H9 (cell line): ENCODE measurements around the gene UCKL1. TPM values are rescaled to one million over a fixed set of nuclear protein-coding genes. Genes with fewer than 3 reads are reported as not detected.

Source experiments
- DNase-seq: peaks from one replicate; pipeline ENCODE4 v3.0.0-alpha.2; 2017
- H2AFZ ChIP-seq: one replicate; pipeline ENCODE4 v1.6.1; 2013; ENCODE audit warnings: mild to moderate bottlenecking, low read length, control low read depth, moderate library complexity
- H2AK5ac ChIP-seq: 2 replicates; pipeline ENCODE4 v1.6.1; 2013; ENCODE audit warnings: low read length, control low read depth, mixed read lengths; ENCODE audit not compliant: insufficient read length
- H2BK120ac ChIP-seq: one replicate; pipeline ENCODE4 v1.6.1; 2013; ENCODE audit warnings: low read depth, mild to moderate bottlenecking, low read length, control low read depth, inconsistent platforms; ENCODE audit not compliant: poor library complexity, severe bottlenecking
- H2BK12ac ChIP-seq: 2 replicates; pipeline ENCODE4 v1.6.1; 2013; ENCODE audit warnings: low read length, control low read depth, mixed read lengths, low read depth; ENCODE audit not compliant: insufficient read length
- H2BK15ac ChIP-seq: 2 replicates; pipeline ENCODE4 v1.6.1; 2013; ENCODE audit warnings: low read depth, low read length, control low read depth
- H2BK20ac ChIP-seq: one replicate; pipeline ENCODE4 v1.6.1; 2013; ENCODE audit warnings: low read depth, mild to moderate bottlenecking, low read length, control low read depth, inconsistent platforms; ENCODE audit not compliant: poor library complexity, severe bottlenecking
- H2BK5ac ChIP-seq: 2 replicates; pipeline ENCODE4 v1.6.1; 2013; ENCODE audit warnings: low read length, control low read depth, mixed read lengths; ENCODE audit not compliant: insufficient read length
- H3K14ac ChIP-seq: 2 replicates; pipeline ENCODE4 v1.6.1; 2013; ENCODE audit warnings: low read length, control low read depth; ENCODE audit not compliant: insufficient read depth
- H3K18ac ChIP-seq: 2 replicates; pipeline ENCODE4 v1.6.1; 2013; ENCODE audit warnings: low read depth, mild to moderate bottlenecking, mixed read lengths, low read length, control low read depth; ENCODE audit not compliant: insufficient read length
- H3K23ac ChIP-seq: 2 replicates; pipeline ENCODE4 v1.6.1; 2013; ENCODE audit warnings: low read length, control low read depth, mixed read lengths, low read depth; ENCODE audit not compliant: insufficient read length
- H3K23me2 ChIP-seq: 2 replicates; pipeline ENCODE4 v1.6.1; 2013; ENCODE audit warnings: low read depth, mild to moderate bottlenecking, mixed read lengths, low read length, control low read depth; ENCODE audit not compliant: insufficient read length, poor library complexity, severe bottlenecking
- H3K27ac ChIP-seq: 2 replicates; pipeline ENCODE4 v1.5.1; 2013; ENCODE audit warnings: low read length, control low read depth, mixed read lengths, low read depth; ENCODE audit not compliant: insufficient read length
- H3K27me3 ChIP-seq: 2 replicates; pipeline ENCODE4 v1.6.1; 2013; ENCODE audit warnings: low read length, control low read depth, inconsistent platforms; ENCODE audit not compliant: insufficient read depth
- H3K4ac ChIP-seq: 2 replicates; pipeline ENCODE4 v1.6.1; 2013; ENCODE audit warnings: low read depth, mild to moderate bottlenecking, control low read depth, inconsistent platforms, low read length, moderate library complexity
- H3K4me1 ChIP-seq: 2 replicates; pipeline ENCODE4 v1.6.1; 2013; ENCODE audit warnings: low read length, control low read depth, inconsistent platforms; ENCODE audit not compliant: insufficient read depth
- H3K4me2 ChIP-seq: 2 replicates; pipeline ENCODE4 v1.6.1; 2013; ENCODE audit warnings: low read length, control low read depth, mixed read lengths; ENCODE audit not compliant: insufficient read length, insufficient read depth
- H3K56ac ChIP-seq: 2 replicates; pipeline ENCODE4 v1.6.1; 2013; ENCODE audit warnings: low read depth, mild to moderate bottlenecking, mixed read lengths, low read length, control low read depth; ENCODE audit not compliant: insufficient read length
- H3K79me1 ChIP-seq: 2 replicates; pipeline ENCODE4 v1.6.1; 2013; ENCODE audit warnings: low read depth, mild to moderate bottlenecking, moderate library complexity, low read length, control low read depth, inconsistent platforms; ENCODE audit not compliant: insufficient read depth, poor library complexity, severe bottlenecking
- H3K79me2 ChIP-seq: 2 replicates; pipeline ENCODE4 v1.6.1; 2013; ENCODE audit warnings: low read length, control low read depth, inconsistent platforms; ENCODE audit not compliant: insufficient read depth
- H3K9ac ChIP-seq: 2 replicates; pipeline ENCODE4 v1.6.1; 2013; ENCODE audit warnings: low read length, control low read depth, mixed read lengths; ENCODE audit not compliant: insufficient read length; ENCODE audit errors: extremely low read depth
- H3K9me3 ChIP-seq: one replicate; pipeline ENCODE4 v1.6.1; 2013; ENCODE audit warnings: low read depth, low read length, inconsistent platforms; ENCODE audit not compliant: control insufficient read depth
- H3T11ph ChIP-seq: one replicate; pipeline ENCODE4 v1.6.1; 2013; ENCODE audit warnings: mild to moderate bottlenecking, low read length, control low read depth, inconsistent platforms
- H4K20me1 ChIP-seq: one replicate; pipeline ENCODE4 v1.6.1; 2013; ENCODE audit not compliant: control insufficient read depth, insufficient read length, insufficient read depth
- H4K5ac ChIP-seq: 2 replicates; pipeline ENCODE4 v1.6.1; 2013; ENCODE audit warnings: low read depth, mild to moderate bottlenecking, mixed read lengths, low read length, control low read depth; ENCODE audit not compliant: insufficient read length
- H4K8ac ChIP-seq: replicated peaks from 2 replicates; pipeline ENCODE4 v1.6.1; 2013; ENCODE audit warnings: low read length, control low read depth, mixed read lengths, low read depth; ENCODE audit not compliant: insufficient read length
- H4K91ac ChIP-seq: 2 replicates; pipeline ENCODE4 v1.6.1; 2013; ENCODE audit warnings: low read depth, mild to moderate bottlenecking, moderate library complexity, mixed read lengths, low read length, control low read depth; ENCODE audit not compliant: insufficient read length
- H3K27ac Mint-ChIP-seq, 3 experiments: 2 replicates in 2 of 3; 3 replicates in 1 of 3; pipeline ENCODE4 v1.8.0; 2020 to 2021; ENCODE audit warnings: mixed read lengths in 3 of 3, mild to moderate bottlenecking in 1 of 3, moderate library complexity in 1 of 3
- H3K27me3 Mint-ChIP-seq: 2 replicates; pipeline ENCODE4 v1.8.0; 2021; ENCODE audit warnings: low read depth, mild to moderate bottlenecking, moderate library complexity, mixed read lengths
- H3K36me3 Mint-ChIP-seq, 3 experiments: 2 replicates in 2 of 3; 3 replicates in 1 of 3; pipeline ENCODE4 v1.8.0; 2020 to 2021; ENCODE audit warnings: low read depth in 3 of 3, mixed read lengths in 3 of 3; ENCODE audit not compliant: insufficient read depth in 1 of 3
- H3K4me1 Mint-ChIP-seq, 2 experiments: 2 replicates each; pipeline ENCODE4 v1.8.0; 2020; ENCODE audit warnings: mixed read lengths in 2 of 2
- H3K4me3 Mint-ChIP-seq, 2 experiments: 2 replicates in 1 of 2; 3 replicates in 1 of 2; pipeline ENCODE4 v1.8.0; 2020 to 2021; ENCODE audit warnings: mild to moderate bottlenecking in 2 of 2, mixed read lengths in 2 of 2, moderate library complexity in 1 of 2
- H3K9me3 Mint-ChIP-seq, 2 experiments: 2 replicates in 1 of 2; 3 replicates in 1 of 2; pipeline ENCODE4 v1.8.0; 2020; ENCODE audit warnings: mild to moderate bottlenecking in 2 of 2, mixed read lengths in 2 of 2, moderate library complexity in 1 of 2
- CTCF ChIP-seq: fragments of 200-600 bp; sonication (generic); conservative IDR thresholded peaks from 3 replicates; pipeline ENCODE4 v1.8.0; 2021; ENCODE audit warnings: antibody characterized with exemption, mild to moderate bottlenecking
- WGBS: extraction: QIAGEN DNeasy Blood & Tissue Kit; methylation state at CpG from one replicate; pipeline ENCODE4 v1.1.7; 2013; ENCODE audit warnings: missing lambda C conversion rate, low lambda C conversion rate, mixed read lengths; ENCODE audit not compliant: insufficient read length; ENCODE audit errors: extremely low coverage; 5-methylcytosine and 5-hydroxymethylcytosine counted together
- total RNA-seq: library from RNA; stranded (reverse); gene quantifications from 2 replicates; pipeline ENCODE4 v1.2.1, GENCODE V29; 2021

UCKL1 gene
- total RNA-seq, 1 experiment from 2014 or later: 40.9 TPM

DNA sequence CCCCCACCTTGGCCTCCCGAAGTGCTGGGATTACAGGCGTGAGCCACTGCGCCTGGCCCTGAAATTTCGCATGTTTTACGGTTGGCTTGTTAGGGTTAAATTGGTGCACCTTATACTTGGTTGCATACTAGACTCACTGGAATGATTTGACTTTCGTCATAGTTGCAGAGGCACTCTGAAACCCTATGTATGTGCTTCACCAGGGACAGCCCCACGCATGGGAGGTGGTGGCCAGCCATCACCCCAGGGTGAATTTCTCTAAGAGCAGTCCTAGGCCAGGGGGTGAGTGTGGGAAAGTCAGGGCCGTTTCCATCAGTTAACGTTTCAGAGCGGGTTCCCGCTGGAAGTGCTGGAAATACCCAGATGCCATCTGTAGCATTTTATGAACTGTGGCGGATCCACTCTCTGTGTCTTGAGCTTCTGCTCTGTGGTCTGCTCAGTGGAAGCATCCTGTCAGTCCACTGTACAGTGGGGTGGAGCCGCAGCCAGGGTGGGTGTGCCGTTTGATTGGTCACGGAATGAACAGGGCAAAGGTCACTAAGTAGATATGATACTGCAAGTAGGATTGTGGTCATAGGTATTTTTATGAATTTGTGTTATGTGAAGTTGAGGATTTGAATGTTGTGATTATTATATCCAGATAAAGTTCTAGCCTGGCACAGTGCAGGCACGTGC, 48.1 kb downstream of the UCKL1 start:
- H3T11ph ChIP-seq: no peak overlapping the region
- peak overlapping the region in 2 of 3 experiments; percentile 22 to 44; a peak in 1 of 7 replicates for H3K27ac Mint-ChIP-seq

More for the DNA sequence above, 48.1 kb downstream of the UCKL1 start:
- no peak overlapping the region for H3K4me3 Mint-ChIP-seq
- no peak for TF ChIP-seq CTCF
- H3K23me2 ChIP-seq: no peaks in the 10 kb centered on the region
- H4K91ac ChIP-seq: no peak overlapping the region
- no peak overlapping the region for H2BK20ac ChIP-seq
- H3K9ac ChIP-seq: no peak overlapping the region
- no peak overlapping the region for H3K4ac ChIP-seq
- DNase-seq: no peak
- no CpG with 5 or more reads among the region's 16 CpGs for WGBS
- H2BK12ac ChIP-seq: no peak overlapping the region
- H3K4me2 ChIP-seq: no peak overlapping the region
- no peaks in the 10 kb centered on the region for H3K9me3 ChIP-seq
- H3K56ac ChIP-seq: no peak overlapping the region
- H4K5ac ChIP-seq: no peak overlapping the region
- H3K9me3 Mint-ChIP-seq: no peaks in the 10 kb centered on the region
- no peaks in the 10 kb centered on the region for H3K4me1 ChIP-seq
- H4K20me1 ChIP-seq: no peaks in the 10 kb centered on the region
- H3K79me1 ChIP-seq: peaks cover under 1% of the 10 kb centered on the region
- H3K18ac ChIP-seq: no peak overlapping the region
- H4K8ac ChIP-seq: no peak overlapping the region
- H3K36me3 Mint-ChIP-seq: peaks cover 0 to 5% (median 5%) of the 10 kb centered on the region in 3 experiments; a peak in 3 of 7 replicates
- H3K23ac ChIP-seq: no peak overlapping the region
- no peak overlapping the region for H3K14ac ChIP-seq
- no peak overlapping the region for H2BK5ac ChIP-seq
- H3K27ac ChIP-seq: no peak overlapping the region
- no peaks in the 10 kb centered on the region for H3K27me3 Mint-ChIP-seq
- peaks cover under 1% of the 10 kb centered on the region; the same call in 1 of the 2 replicates for H3K79me2 ChIP-seq
- no peak overlapping the region for H2BK15ac ChIP-seq
- peaks cover 15 to 21% of the 10 kb centered on the region in 2 experiments for H3K4me1 Mint-ChIP-seq
- H2AK5ac ChIP-seq: no peak overlapping the region
- H2BK120ac ChIP-seq: no peak overlapping the region
- no peak overlapping the region for H2AFZ ChIP-seq
- no peaks in the 10 kb centered on the region for H3K27me3 ChIP-seq
